Keratinocyte (primary cell): Measurements from ENCODE around the gene FAM53B. TPM values are rescaled to one million over a fixed set of nuclear protein-coding genes. Genes with fewer than 3 reads are reported as not detected.

Experiments used
- DNase-seq: peaks from one replicate; pipeline ENCODE4 v3.0.0-alpha.2; 2011; ENCODE audit warnings: low read depth, missing footprints, low spot score
- FAIRE-seq: peaks from 2 replicates; lab custom pipeline; 2011; peaks lifted over from hg19 to GRCh38; lab: Jason Lieb, UNC
- H2AFZ ChIP-seq: 2 replicates; pipeline ENCODE4 v1.6.0; 2012; ENCODE audit warnings: low read length, control low read depth, inconsistent platforms; ENCODE audit not compliant: control insufficient read depth
- H3K27ac ChIP-seq: 2 replicates; pipeline ENCODE4 v1.5.1; 2011; ENCODE audit warnings: low read length; ENCODE audit not compliant: control insufficient read depth, insufficient read depth
- H3K27me3 ChIP-seq: 3 replicates; pipeline ENCODE4 v1.6.0; 2011; ENCODE audit warnings: low read length; ENCODE audit not compliant: control insufficient read depth, insufficient read depth; ENCODE audit errors: extremely low read depth
- H3K36me3 ChIP-seq, 2 experiments: 2 replicates in 1 of 2; 3 replicates in 1 of 2; pipeline ENCODE4 v1.5.1; 2011; ENCODE audit warnings: low read length in 2 of 2, mild to moderate bottlenecking in 1 of 2; ENCODE audit not compliant: control insufficient read depth in 2 of 2, insufficient read depth in 2 of 2; ENCODE audit errors: extremely low read depth in 1 of 2
- H3K4me1 ChIP-seq: 3 replicates; pipeline ENCODE4 v1.5.1; 2011; ENCODE audit warnings: low read length; ENCODE audit not compliant: control insufficient read depth, insufficient read depth; ENCODE audit errors: extremely low read depth
- H3K4me2 ChIP-seq: 3 replicates; pipeline ENCODE4 v1.6.0; 2011; ENCODE audit warnings: low read depth, low read length; ENCODE audit not compliant: control insufficient read depth, insufficient read depth; ENCODE audit errors: extremely low read depth
- H3K4me3 ChIP-seq, 3 experiments: fragments of 200-600 bp in 1 of 3; sonication (generic) in 1 of 3; 2 replicates in 2 of 3; 3 replicates in 1 of 3; pipeline ENCODE4 v1.5.1; 2011 to 2016; ENCODE audit warnings: low read length in 3 of 3, mild to moderate bottlenecking in 3 of 3, control low read depth in 2 of 3, inconsistent platforms in 1 of 3, low read depth in 1 of 3, mixed read lengths in 1 of 3, mixed run types in 1 of 3, moderate library complexity in 1 of 3; ENCODE audit not compliant: control insufficient read depth in 2 of 3, insufficient read depth in 2 of 3; ENCODE audit errors: extremely low read depth in 1 of 3
- H3K79me2 ChIP-seq: 2 replicates; pipeline ENCODE4 v1.6.0; 2012; ENCODE audit warnings: low read length; ENCODE audit not compliant: control insufficient read depth, insufficient read depth
- H3K9ac ChIP-seq: 3 replicates; pipeline ENCODE4 v1.6.0; 2011; ENCODE audit warnings: low read length; ENCODE audit not compliant: control insufficient read depth, insufficient read depth; ENCODE audit errors: extremely low read depth
- H3K9me1 ChIP-seq: 3 replicates; pipeline ENCODE4 v1.6.0; 2011; ENCODE audit warnings: low read length; ENCODE audit not compliant: control insufficient read depth, insufficient read depth; ENCODE audit errors: extremely low read depth
- H3K9me3 ChIP-seq: 2 replicates; pipeline ENCODE4 v1.5.1; 2012; ENCODE audit warnings: low read depth, low read length; ENCODE audit not compliant: control insufficient read depth
- H4K20me1 ChIP-seq: 3 replicates; pipeline ENCODE4 v1.6.0; 2011; ENCODE audit warnings: low read length; ENCODE audit not compliant: control insufficient read depth, insufficient read depth; ENCODE audit errors: extremely low read depth
- EZH2 ChIP-seq: IDR thresholded peaks from one replicate; pipeline ENCODE4 v1.6.1; 2012; ENCODE audit warnings: inconsistent platforms, mild to moderate bottlenecking, low read length, moderate library complexity
- dilution Hi-C: fragments of 300-500 bp; cut with MboI; formaldehyde crosslinking; loops from one replicate; pipeline ENCODE4 v1.7.0; 2020; ENCODE audit warnings: low sequenced_read_pairs; ENCODE audit not compliant: extremely low pct_ligation_motif_present
- polyA plus RNA-seq, 5 experiments: library from polyadenylated mRNA; depleted of rRNA in 3 of 5; stranded (reverse) in 3 of 5; stranded (forward) in 1 of 5; unstranded in 1 of 5; fragments of >200 nt; gene quantifications; 1 replicate in 1 of 5; 2 replicates in 3 of 5; 3 replicates in 1 of 5; pipeline versions ENCODE4 v1.2.1 to v1.2.3, GENCODE V29; 2011 to 2012; ENCODE audit warnings: missing spikeins in 2 of 5, low read depth in 1 of 5, low replicate concordance in 1 of 5
- TF ChIP-seq, protein P1 (sequence below), 3 experiments: IDR thresholded peaks in 1 of 3; conservative IDR thresholded peaks in 1 of 3; optimal IDR thresholded peaks in 1 of 3; 2 replicates in 2 of 3; 3 replicates in 1 of 3; pipeline versions ENCODE3 to v1.5.1; 2011; ENCODE audit warnings: low read length in 3 of 3, mild to moderate bottlenecking in 3 of 3, moderate library complexity in 2 of 3, control low read depth in 1 of 3, inconsistent platforms in 1 of 3; ENCODE audit not compliant: insufficient read depth in 2 of 3; ENCODE audit errors: extremely low read depth in 1 of 3

FAM53B gene
- polyA plus RNA-seq, 1 donor (not counting 4 experiments of a cell fraction or from before 2014, with no cell fraction given) = 8.6 TPM

DNA sequence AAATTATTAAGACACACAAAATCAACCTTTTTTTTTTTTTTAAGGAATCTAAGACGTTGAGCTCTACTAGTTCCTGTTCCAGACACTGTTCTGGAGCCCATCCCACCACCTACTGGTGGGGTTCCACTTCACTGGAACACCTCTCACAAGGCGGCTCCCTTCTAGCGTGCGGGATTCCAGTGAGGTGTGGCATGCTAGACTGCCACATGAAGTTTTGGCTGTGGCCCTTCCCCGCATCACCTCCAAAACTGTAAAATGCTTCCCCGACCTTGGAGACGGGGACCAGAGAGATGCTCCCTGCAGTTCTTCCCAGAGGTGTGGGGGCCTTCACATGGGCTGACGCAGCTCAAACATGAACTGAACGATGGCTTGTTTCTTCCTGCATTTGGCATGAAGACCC is 12.6 kb downstream of the FAM53B start:
- no peak for DNase-seq
- no peak overlapping the region for H3K27ac ChIP-seq
- TF ChIP-seq EZH2 = no peak
- TF ChIP-seq, protein P1, sequence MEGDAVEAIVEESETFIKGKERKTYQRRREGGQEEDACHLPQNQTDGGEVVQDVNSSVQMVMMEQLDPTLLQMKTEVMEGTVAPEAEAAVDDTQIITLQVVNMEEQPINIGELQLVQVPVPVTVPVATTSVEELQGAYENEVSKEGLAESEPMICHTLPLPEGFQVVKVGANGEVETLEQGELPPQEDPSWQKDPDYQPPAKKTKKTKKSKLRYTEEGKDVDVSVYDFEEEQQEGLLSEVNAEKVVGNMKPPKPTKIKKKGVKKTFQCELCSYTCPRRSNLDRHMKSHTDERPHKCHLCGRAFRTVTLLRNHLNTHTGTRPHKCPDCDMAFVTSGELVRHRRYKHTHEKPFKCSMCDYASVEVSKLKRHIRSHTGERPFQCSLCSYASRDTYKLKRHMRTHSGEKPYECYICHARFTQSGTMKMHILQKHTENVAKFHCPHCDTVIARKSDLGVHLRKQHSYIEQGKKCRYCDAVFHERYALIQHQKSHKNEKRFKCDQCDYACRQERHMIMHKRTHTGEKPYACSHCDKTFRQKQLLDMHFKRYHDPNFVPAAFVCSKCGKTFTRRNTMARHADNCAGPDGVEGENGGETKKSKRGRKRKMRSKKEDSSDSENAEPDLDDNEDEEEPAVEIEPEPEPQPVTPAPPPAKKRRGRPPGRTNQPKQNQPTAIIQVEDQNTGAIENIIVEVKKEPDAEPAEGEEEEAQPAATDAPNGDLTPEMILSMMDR (optimal IDR thresholded peaks at IDR 0.05 in 1 of 3, IDR thresholded peaks at IDR 0.05 in 1 of 3, conservative IDR thresholded peaks at IDR 0.05 in 1 of 3; ENCODE audit: extremely low read depth in 1 of 3, insufficient read depth in 2 of 3, low read length in 3 of 3) = no peak
- no peak for FAIRE-seq
- H2AFZ ChIP-seq = no peak overlapping the region
- H4K20me1 ChIP-seq = no peaks in the 10 kb centered on the region
- H3K4me2 ChIP-seq = no peak overlapping the region
- H3K9me1 ChIP-seq = peaks cover 2% of the 10 kb centered on the region
- H3K4me1 ChIP-seq = peaks cover 40% of the 10 kb centered on the region
- dilution Hi-C loops = no loop called here
- H3K27me3 ChIP-seq = no peaks in the 10 kb centered on the region
- H3K79me2 ChIP-seq = peaks cover 52% of the 10 kb centered on the region
- no peak overlapping the region for H3K9ac ChIP-seq
- no peaks in the 10 kb centered on the region for H3K9me3 ChIP-seq
- no peak overlapping the region for H3K4me3 ChIP-seq
- peaks cover 5 to 8% of the 10 kb centered on the region in 2 experiments for H3K36me3 ChIP-seq

GRCh38 chr10:124730790-124731189 is 13.4 kb downstream of the FAM53B start:
- FAIRE-seq = no peak
- peaks cover 52% of the 10 kb centered on the region for H3K79me2 ChIP-seq
- DNase-seq = no peak
- H3K4me3 ChIP-seq = no peak overlapping the region
- peaks cover 5 to 8% of the 10 kb centered on the region in 2 experiments for H3K36me3 ChIP-seq
- no peak overlapping the region for H3K27ac ChIP-seq
- TF ChIP-seq, protein P1 (optimal IDR thresholded peaks at IDR 0.05 in 1 of 3, IDR thresholded peaks at IDR 0.05 in 1 of 3, conservative IDR thresholded peaks at IDR 0.05 in 1 of 3; ENCODE audit: extremely low read depth in 1 of 3, insufficient read depth in 2 of 3, low read length in 3 of 3) = no peak
- TF ChIP-seq EZH2 = no peak
- no peaks in the 10 kb centered on the region for H4K20me1 ChIP-seq
- no peak overlapping the region for H2AFZ ChIP-seq
- H3K9me3 ChIP-seq = no peaks in the 10 kb centered on the region
- no peak overlapping the region for H3K9ac ChIP-seq
- peaks cover 2% of the 10 kb centered on the region for H3K9me1 ChIP-seq
- H3K4me1 ChIP-seq = peaks cover 35% of the 10 kb centered on the region
- H3K4me2 ChIP-seq = no peak overlapping the region
- no peaks in the 10 kb centered on the region for H3K27me3 ChIP-seq
- dilution Hi-C loops = no loop called here
